HepG2 (cell line): ENCODE data around the gene RAB20. TPM values are rescaled to one million over a fixed set of nuclear protein-coding genes. Genes with fewer than 3 reads are reported as not detected.
A peak's percentile ranks its signal among the peaks of the same experiment; 100 is the strongest.

ENCODE experiments used
- ATAC-seq: fragments of 200-7000 bp; cut with Tn5 transposase; 3 replicates; pipeline ENCODE4 v1.9.1; 2020; ENCODE audit warnings: mild to moderate bottlenecking, moderate library complexity
- BruUV-seq: library from RNA; stranded (reverse); fragments of 400-500 nt; replicated peaks from 2 replicates; lab custom pipeline; 2021; lab: Mats Ljungman, UMichigan
- CTCF ChIA-PET: fragments of 300-600 bp; formaldehyde crosslinking; extraction: SDS; loops from one replicate; lab custom pipeline; 2021; ENCODE audit warnings: low total read pairs, inconsistent platforms, low intra/inter-chr PET ratio; lab: Yijun Ruan, JAX
- POLR2A ChIA-PET: fragments of 350-600 bp; sonication (Branson Sonifier 250); formaldehyde crosslinking; loops from one replicate; lab custom pipeline; 2020; ENCODE audit warnings: antibody characterized with exemption, inconsistent platforms; lab: Yijun Ruan, JAX
- DNase-seq: peaks from one replicate; pipeline ENCODE4 v3.0.0-alpha.2; 2015; ENCODE audit warnings: low spot score
- FAIRE-seq: peaks from 3 replicates; lab custom pipeline; 2011; peaks lifted over from hg19 to GRCh38; lab: Jason Lieb, UNC
- H2AFZ ChIP-seq: one replicate; pipeline ENCODE4 v1.6.1; 2011; ENCODE audit warnings: low read length, inconsistent platforms
- H3K27ac ChIP-seq: fragments of 300-600 bp; 3 replicates; pipeline ENCODE4 v1.8.0; 2011; ENCODE audit warnings: mixed run types, mild to moderate bottlenecking, mixed read lengths, low read length, inconsistent platforms; ENCODE audit not compliant: insufficient read depth; ENCODE audit errors: extremely low read length
- H3K27me3 ChIP-seq, 2 experiments: fragments of 200-600 bp in 1 of 2; 2 replicates in 1 of 2; 3 replicates in 1 of 2; pipeline versions ENCODE4 v1.6.0 to v1.8.0; 2011; ENCODE audit warnings: low read length in 2 of 2, mild to moderate bottlenecking in 2 of 2, moderate library complexity in 2 of 2, inconsistent platforms in 1 of 2; ENCODE audit not compliant: insufficient read depth in 2 of 2, control insufficient read depth in 1 of 2
- H3K36me3 ChIP-seq, 2 experiments: fragments of 200-600 bp in 1 of 2; replicated peaks in 1 of 2; 2 replicates in 1 of 2; 3 replicates in 1 of 2; pipeline versions ENCODE4 v1.5.1 to v1.8.0; 2011; ENCODE audit warnings: low read length in 2 of 2, inconsistent platforms in 1 of 2; ENCODE audit not compliant: insufficient read depth in 2 of 2, control insufficient read depth in 1 of 2
- H3K4me1 ChIP-seq: 2 replicates; pipeline ENCODE4 v1.5.1; 2012; ENCODE audit warnings: low read length, inconsistent platforms; ENCODE audit not compliant: insufficient read depth
- H3K4me2 ChIP-seq: 2 replicates; pipeline ENCODE4 v1.6.0; 2011; ENCODE audit warnings: low read depth, low read length, inconsistent platforms
- H3K4me3 ChIP-seq, 3 experiments: fragments of 200-600 bp in 1 of 3; sonication (generic), shearing (Covaris generic) in 1 of 3; replicated peaks in 1 of 3; 2 replicates each; pipeline ENCODE4 v1.5.1; 2011 to 2016; ENCODE audit warnings: low read length in 3 of 3, inconsistent platforms in 2 of 3, low read depth in 2 of 3, mild to moderate bottlenecking in 2 of 3, control low read depth in 1 of 3, mixed read lengths in 1 of 3; ENCODE audit not compliant: insufficient read depth in 1 of 3
- H3K79me2 ChIP-seq: one replicate; pipeline ENCODE4 v1.6.1; 2011; ENCODE audit warnings: low read length, inconsistent platforms; ENCODE audit not compliant: insufficient read depth
- H3K9ac ChIP-seq: 2 replicates; pipeline ENCODE4 v1.6.0; 2011; ENCODE audit warnings: mild to moderate bottlenecking, low read depth, low read length, inconsistent platforms; ENCODE audit not compliant: insufficient read depth
- H3K9me3 ChIP-seq: 2 replicates; pipeline ENCODE4 v1.5.1; 2012; ENCODE audit warnings: mild to moderate bottlenecking, low read length
- H4K20me1 ChIP-seq: 2 replicates; pipeline ENCODE4 v1.6.0; 2011; ENCODE audit warnings: inconsistent platforms, mild to moderate bottlenecking, low read length, moderate library complexity; ENCODE audit not compliant: insufficient read depth
- ETV6 ChIP-seq: sonication (generic); formaldehyde crosslinking; conservative IDR thresholded peaks from 2 replicates; pipeline ENCODE4 v1.4.0; 2020; ENCODE audit warnings: missing genetic modification reagents
- NFKB2 ChIP-seq: sonication (generic); formaldehyde crosslinking; IDR thresholded peaks from 2 replicates; pipeline ENCODE4 v1.4.0; 2020; ENCODE audit warnings: missing genetic modification reagents, borderline replicate concordance
- PLRG1 ChIP-seq: fragments of 450-650 bp; conservative IDR thresholded peaks from 2 replicates; pipeline ENCODE4 v1.6.1; 2016
- TBX3 ChIP-seq: fragments of 450-650 bp; IDR thresholded peaks from 2 replicates; pipeline ENCODE4 v1.6.1; 2017; ENCODE audit warnings: antibody characterized with exemption, mild to moderate bottlenecking, inconsistent platforms, borderline replicate concordance
- ZNF740 ChIP-seq: sonication (generic); formaldehyde crosslinking; IDR thresholded peaks from 2 replicates; pipeline ENCODE4 v1.4.0; 2020; ENCODE audit warnings: missing genetic modification reagents
- ZNF790 ChIP-seq: sonication (generic); formaldehyde crosslinking; IDR thresholded peaks from 2 replicates; pipeline ENCODE4 v1.8.0; 2022; ENCODE audit warnings: missing genetic modification reagents, mild to moderate bottlenecking, borderline replicate concordance
- ZNF850 ChIP-seq: sonication (generic); formaldehyde crosslinking; conservative IDR thresholded peaks from 2 replicates; pipeline ENCODE4 v1.9.0; 2021; ENCODE audit warnings: mild to moderate bottlenecking, missing genetic modification reagents
- WGBS: methylation state at CpG from one replicate; pipeline ENCODE4 v1.1.6; 2017; ENCODE audit warnings: low lambda C conversion rate; 5-methylcytosine and 5-hydroxymethylcytosine counted together
- in situ Hi-C: cut with HindIII; loops from 2 replicates; pipeline ENCODE4 v1.10.0; 2017; ENCODE audit warnings: low pct_unique_long_range_greater_than_20kb; ENCODE audit not compliant: extremely low pct_ligation_motif_present
- intact Hi-C: fragments of 100-400 bp; cut with micrococcal nuclease; formaldehyde crosslinking; loops from one replicate; pipeline ENCODE4 v1.10.0; 2022; ENCODE audit not compliant: unreplicated experiment
- polyA plus RNA-seq, 8 experiments: library from polyadenylated mRNA; depleted of rRNA in 3 of 8; stranded (reverse) in 7 of 8; unstranded in 1 of 8; fragments of >200 nt; fragmentation: Illumina TruSeq in 4 of 8; extraction: Trizol in 4 of 8; gene quantifications; 2 replicates each; pipeline versions ENCODE4 v1.2.1 to v1.2.3, GENCODE V29; 2011 to 2016; ENCODE audit warnings: low read depth in 4 of 8, missing spikeins in 1 of 8, mixed read lengths in 1 of 8; ENCODE audit not compliant: insufficient read depth in 1 of 8
- total RNA-seq, 5 experiments: library from RNA; depleted of rRNA; stranded (reverse); fragments of >200 nt; fragmentation: Illumina TruSeq; extraction: Trizol; gene quantifications; 2 replicates each; pipeline ENCODE4 v1.2.3, GENCODE V29; 2016; ENCODE audit warnings: low read depth in 1 of 5
- TF ChIP-seq, protein P1 (sequence below): sonication (generic); formaldehyde crosslinking; IDR thresholded peaks from 2 replicates; pipeline ENCODE4 v1.4.0; 2020; ENCODE audit warnings: missing genetic modification reagents, borderline replicate concordance

The RAB20 gene
- total and polyA plus RNA-seq, 2 of the 13 experiments (the other 11 are each of a cell fraction or from before 2014, with no cell fraction given), result 15.6 to 30.5 TPM

- Histone ChIP-seq H3K4me1 (peaks cover 27% of the 10 kb centered on the region), H3K27me3 (0 out of 5 replicates have a peak, but pooled peaks cover 0 to 5% of the 10 kb centered on the region in 2 experiments), H3K79me2 (no peaks in the 10 kb centered on the region), H3K4me2 (no peak overlapping the region), H3K27ac (no peak overlapping the region), H2AFZ (no peak overlapping the region), H3K9ac (no peak overlapping the region), H3K4me3 (no peak overlapping the region)
- in situ Hi-C loops, result no loop called here
- ATAC-seq, result peak; percentile 12; the same call in 1 of the 3 replicates
- ChIA-PET POLR2A (no interaction called here), CTCF (no interaction called here)
- TF ChIP-seq ZNF790 (CRISPR knock-in tag), result no peak
- no peak for TF ChIP-seq ZNF850 (CRISPR knock-in tag)
- TF ChIP-seq TBX3, result no peak
- no peak for TF ChIP-seq NFKB2 (CRISPR knock-in tag)
- TF ChIP-seq ETV6 (CRISPR knock-in tag), result no peak
- TF ChIP-seq, protein P1, sequence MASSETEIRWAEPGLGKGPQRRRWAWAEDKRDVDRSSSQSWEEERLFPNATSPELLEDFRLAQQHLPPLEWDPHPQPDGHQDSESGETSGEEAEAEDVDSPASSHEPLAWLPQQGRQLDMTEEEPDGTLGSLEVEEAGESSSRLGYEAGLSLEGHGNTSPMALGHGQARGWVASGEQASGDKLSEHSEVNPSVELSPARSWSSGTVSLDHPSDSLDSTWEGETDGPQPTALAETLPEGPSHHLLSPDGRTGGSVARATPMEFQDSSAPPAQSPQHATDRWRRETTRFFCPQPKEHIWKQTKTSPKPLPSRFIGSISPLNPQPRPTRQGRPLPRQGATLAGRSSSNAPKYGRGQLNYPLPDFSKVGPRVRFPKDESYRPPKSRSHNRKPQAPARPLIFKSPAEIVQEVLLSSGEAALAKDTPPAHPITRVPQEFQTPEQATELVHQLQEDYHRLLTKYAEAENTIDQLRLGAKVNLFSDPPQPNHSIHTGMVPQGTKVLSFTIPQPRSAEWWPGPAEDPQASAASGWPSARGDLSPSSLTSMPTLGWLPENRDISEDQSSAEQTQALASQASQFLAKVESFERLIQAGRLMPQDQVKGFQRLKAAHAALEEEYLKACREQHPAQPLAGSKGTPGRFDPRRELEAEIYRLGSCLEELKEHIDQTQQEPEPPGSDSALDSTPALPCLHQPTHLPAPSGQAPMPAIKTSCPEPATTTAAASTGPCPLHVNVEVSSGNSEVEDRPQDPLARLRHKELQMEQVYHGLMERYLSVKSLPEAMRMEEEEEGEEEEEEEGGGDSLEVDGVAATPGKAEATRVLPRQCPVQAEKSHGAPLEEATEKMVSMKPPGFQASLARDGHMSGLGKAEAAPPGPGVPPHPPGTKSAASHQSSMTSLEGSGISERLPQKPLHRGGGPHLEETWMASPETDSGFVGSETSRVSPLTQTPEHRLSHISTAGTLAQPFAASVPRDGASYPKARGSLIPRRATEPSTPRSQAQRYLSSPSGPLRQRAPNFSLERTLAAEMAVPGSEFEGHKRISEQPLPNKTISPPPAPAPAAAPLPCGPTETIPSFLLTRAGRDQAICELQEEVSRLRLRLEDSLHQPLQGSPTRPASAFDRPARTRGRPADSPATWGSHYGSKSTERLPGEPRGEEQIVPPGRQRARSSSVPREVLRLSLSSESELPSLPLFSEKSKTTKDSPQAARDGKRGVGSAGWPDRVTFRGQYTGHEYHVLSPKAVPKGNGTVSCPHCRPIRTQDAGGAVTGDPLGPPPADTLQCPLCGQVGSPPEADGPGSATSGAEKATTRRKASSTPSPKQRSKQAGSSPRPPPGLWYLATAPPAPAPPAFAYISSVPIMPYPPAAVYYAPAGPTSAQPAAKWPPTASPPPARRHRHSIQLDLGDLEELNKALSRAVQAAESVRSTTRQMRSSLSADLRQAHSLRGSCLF (CRISPR knock-in tag), result no peak
- no peak for TF ChIP-seq ZNF740
- no peak for TF ChIP-seq PLRG1
- TF ChIP-seq, all 625 proteins: peak for 0
- Histone ChIP-seq H3K9me3 (no peaks in the 10 kb centered on the region; the same call in 1 of the 2 replicates), H3K36me3 (no peaks in the 10 kb centered on the region), H4K20me1 (no peaks in the 10 kb centered on the region)
- FAIRE-seq, result no peak
- 94% methylated on average over 9 of the region's 18 CpGs for WGBS
- no peak for DNase-seq
- intact Hi-C loops, result no loop called here
- no TSS peak for BruUV-seq
Measured at GRCh38 chr13:110503979-110504499, 57.5 kb downstream of the RAB20 start.
